Subcutaneous adipose tissue (tissue), 4 donors: Measurements from ENCODE around the gene TST. TPM values are rescaled to one million over a fixed set of nuclear protein-coding genes. Genes with fewer than 3 reads are reported as not detected.

Experiments
- total RNA-seq, 4 donors: library from RNA; depleted of rRNA; stranded (reverse); fragments of >200 nt; gene quantifications; one replicate each; pipeline ENCODE4 v1.1.0, GENCODE V29; 2016
- TF ChIP-seq, protein P1 (sequence below): fragments of 450-650 bp; IDR thresholded peaks from one replicate; pipeline ENCODE4 v1.5.1; 2016; ENCODE audit warnings: low read depth, mild to moderate bottlenecking, control low read depth, antibody characterized with exemption, moderate library complexity

The TST gene
- total RNA-seq, 4 donors from 2014 or later, result 54.7 to 141 (median 70.5) TPM

DNA sequence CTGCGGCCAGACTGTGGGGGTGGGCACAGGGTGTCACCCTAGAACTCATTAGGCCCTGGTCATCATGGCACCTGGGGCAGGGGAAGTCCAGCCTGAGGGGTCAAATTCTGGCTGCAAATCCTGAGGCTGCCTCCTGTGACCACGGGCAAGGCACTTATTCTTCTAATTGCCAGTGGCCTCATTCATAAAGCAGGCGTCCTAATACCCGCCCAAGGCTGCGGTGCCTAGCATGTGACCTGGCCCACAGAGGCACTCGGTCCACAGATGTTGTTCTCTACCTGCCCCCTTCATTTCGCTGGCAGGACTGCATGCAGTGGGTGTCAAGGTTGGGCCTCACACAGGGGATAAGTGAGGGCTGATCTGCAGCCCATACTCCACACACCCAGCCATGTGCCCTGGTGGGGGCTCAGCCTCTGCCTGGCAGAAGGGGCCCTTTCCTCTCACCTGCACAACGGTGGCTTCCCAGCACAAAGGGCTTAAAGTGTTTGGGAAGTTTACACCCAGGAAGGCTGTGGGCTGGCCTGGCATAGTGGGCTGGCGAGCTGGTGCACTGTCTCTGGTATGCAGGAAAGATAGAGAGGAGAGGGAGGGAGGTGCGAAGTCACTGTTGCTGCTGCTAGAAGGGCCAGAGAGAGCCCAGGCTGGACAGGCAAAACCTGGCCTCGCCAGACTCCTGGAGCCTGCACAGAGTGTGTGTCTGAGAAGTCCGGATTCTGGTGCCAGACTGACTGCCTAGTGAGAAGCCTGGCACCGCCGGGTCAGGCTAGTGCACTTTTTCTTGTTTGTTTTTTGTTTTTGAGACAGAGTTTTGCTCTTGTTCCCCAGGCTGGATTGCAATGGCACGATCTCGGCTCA is 3.5 kb upstream of the TST start:
- TF ChIP-seq, protein P1, sequence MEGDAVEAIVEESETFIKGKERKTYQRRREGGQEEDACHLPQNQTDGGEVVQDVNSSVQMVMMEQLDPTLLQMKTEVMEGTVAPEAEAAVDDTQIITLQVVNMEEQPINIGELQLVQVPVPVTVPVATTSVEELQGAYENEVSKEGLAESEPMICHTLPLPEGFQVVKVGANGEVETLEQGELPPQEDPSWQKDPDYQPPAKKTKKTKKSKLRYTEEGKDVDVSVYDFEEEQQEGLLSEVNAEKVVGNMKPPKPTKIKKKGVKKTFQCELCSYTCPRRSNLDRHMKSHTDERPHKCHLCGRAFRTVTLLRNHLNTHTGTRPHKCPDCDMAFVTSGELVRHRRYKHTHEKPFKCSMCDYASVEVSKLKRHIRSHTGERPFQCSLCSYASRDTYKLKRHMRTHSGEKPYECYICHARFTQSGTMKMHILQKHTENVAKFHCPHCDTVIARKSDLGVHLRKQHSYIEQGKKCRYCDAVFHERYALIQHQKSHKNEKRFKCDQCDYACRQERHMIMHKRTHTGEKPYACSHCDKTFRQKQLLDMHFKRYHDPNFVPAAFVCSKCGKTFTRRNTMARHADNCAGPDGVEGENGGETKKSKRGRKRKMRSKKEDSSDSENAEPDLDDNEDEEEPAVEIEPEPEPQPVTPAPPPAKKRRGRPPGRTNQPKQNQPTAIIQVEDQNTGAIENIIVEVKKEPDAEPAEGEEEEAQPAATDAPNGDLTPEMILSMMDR, result no peak

DNA sequence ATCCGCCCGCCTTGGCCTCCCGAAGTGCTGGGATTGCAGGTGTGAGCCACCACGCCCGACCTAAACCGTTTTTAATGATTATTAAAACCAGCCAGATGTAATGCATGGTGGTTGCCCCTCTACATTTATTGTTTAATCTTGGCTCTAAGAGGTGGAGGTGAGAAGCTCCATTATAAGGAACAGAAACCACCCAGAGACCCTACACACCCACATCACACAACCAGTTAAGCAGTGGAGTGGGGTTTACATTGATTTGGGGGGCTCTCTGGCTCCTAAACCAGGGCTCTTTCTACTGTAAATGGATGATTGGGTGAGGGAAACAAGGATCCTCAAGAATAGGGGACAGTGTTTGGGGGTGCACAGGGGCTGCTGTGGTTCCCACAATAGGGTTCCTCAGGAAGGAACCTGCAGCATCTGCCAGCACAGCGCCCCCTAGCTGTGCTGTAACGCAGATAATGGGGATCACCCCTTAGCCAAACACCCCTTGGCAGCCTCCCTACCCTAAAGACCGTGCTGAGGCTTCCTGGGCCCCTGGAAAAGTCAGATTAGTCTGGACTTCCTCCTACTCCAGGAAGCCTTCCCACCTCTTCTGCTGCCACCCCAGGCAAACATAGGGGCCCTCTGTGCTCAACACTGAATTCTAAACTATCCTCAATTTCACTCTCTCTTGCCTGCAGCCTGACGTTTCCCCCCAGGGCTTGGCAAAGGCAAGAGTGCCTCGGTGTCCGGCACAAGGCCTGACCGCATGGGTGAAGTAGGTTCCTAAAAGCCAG is 2.6 kb upstream of the TST start:
- TF ChIP-seq, protein P1, result no peak

DNA sequence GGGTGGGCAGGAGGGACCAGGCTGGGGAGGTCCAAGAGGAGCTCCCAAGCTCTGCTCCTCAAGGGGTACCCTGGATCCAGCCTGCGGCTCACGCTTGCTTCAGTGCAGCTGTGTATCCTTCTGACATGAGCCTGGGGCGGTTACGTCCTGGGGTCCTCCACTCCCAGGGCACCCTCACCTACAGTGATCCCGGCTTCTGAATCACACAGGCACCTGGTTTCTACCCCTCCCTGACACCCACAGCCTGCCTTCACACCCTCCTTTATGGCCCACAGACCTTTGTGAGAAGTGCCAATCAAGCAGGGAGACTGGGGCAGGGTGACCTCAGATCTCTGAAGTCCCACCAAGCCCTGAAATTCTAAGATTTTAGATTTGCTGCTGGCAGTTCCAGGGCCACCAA is 1.8 kb upstream of the TST start:
- TF ChIP-seq, protein P1, result no peak

DNA sequence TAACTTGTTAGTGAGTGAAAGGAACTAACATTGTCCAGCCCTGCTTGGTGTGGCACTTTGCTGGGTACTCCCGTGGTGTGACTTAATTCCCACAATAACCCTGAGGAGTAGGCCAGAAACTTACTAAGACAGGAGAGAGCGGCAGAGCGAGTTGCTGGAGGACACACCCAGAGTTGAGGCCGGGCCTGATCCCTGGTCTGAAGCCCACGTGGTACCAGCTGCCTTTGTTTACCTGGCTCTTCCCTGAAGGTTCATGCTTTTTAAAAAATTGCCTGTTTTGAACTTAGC is 889 bp upstream of the TST start:
- TF ChIP-seq, protein P1, result no peak

DNA sequence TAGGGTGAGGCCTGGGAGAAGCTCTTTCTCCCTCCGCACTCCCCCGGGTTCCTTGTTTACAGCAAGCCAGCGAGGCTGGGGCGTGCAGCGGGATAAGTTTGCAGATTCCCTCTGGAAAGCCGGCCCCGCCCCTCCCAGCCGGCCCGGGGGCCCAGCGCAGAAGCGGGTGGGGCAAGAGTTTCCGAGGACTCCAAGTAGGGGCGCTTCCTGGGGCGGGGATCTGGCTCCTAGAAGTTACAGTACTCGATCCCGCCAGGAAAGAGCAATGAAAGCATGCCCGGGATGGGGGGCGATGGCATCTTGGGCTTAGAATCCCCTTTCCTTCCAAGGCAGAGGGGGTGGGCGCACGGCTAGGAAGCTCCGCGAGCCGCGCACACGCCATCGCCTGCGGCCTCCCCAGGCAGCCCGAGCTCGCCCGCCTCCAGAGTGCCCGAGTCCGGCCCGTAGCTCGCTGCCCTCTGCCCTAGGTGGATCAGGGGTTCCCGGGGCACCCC is 385 bp downstream of the TST start:
- TF ChIP-seq, protein P1, result no peak

DNA sequence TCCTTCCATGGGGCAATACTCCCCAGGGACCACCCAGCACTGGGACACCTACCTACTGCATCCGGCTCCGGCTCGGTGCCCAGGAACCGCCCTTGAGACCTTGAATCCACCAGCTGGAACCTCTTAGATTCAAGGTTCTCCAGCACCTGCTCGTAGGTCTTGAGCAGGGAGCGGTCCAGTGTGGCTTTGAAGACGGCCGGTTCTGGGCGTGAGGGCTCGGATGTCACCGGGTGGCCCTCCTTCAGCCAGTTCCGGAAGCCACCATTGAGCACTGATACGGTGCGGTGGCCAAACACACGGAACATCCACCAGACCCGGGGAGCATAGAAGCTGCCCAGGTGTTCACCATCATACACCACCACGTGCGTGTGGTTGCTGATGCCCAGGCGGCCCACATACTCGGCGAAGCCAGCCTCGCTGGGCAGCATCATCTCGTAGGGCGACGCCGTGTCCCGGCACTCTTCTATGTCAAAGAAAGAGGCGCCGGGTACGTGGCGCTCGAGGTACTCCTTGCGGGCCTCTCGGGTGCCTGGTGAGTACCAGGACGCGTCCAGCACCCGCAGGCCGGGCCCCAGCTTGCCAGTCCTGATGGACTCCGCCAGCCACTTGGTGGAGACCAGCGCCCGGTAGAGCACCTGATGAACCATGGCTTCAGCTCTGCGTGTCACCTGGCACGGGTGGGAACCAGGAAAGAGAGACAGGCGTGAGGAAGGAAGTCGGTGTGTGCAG is 997 bp downstream of the TST start:
- TF ChIP-seq, protein P1, result no peak

DNA sequence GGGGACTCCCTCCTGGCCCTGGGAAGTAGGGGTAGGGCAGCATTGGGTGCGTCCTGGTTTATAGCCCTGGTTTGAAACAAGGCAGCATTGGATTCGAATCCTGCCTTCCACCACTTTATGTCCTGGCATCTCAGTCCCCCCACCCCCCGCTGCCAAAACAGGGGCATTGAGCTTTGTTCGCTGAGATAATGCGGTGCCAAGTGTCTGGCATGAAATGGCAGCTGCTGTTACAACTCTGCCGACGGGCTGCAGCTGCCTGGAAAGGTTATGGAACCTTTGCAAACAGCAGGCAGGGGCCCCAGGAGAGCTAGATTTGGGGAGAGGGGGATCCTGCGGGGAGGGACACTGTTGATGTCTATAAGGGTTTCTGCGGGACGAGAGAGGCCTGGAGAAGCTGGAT is 1.9 kb downstream of the TST start:
- TF ChIP-seq, protein P1, result no peak
